SJSA1 (cell line): Measurements from ENCODE around the gene NOXO1. TPM values are rescaled to one million over a fixed set of nuclear protein-coding genes. Genes with fewer than 3 reads are reported as not detected.

Source experiments
- DNase-seq, 2 experiments: peaks; one replicate each; pipeline ENCODE4 v3.0.0-alpha.2; 2015 to 2020; ENCODE audit warnings: low spot score in 2 of 2, low read depth in 1 of 2
- H3K27ac ChIP-seq: fragments of 250-450 bp; sonication (Bioruptor Pico); 2 replicates; pipeline ENCODE4 v1.5.1; 2020; ENCODE audit warnings: mild to moderate bottlenecking, moderate library complexity
- H3K27me3 ChIP-seq: fragments of 250-450 bp; sonication (Bioruptor Pico); replicated peaks from 2 replicates; pipeline ENCODE4 v1.5.1; 2020; ENCODE audit warnings: mild to moderate bottlenecking, moderate library complexity
- H3K36me3 ChIP-seq: fragments of 250-450 bp; sonication (Bioruptor Pico); 2 replicates; pipeline ENCODE4 v1.5.1; 2020; ENCODE audit warnings: mild to moderate bottlenecking
- H3K4me1 ChIP-seq: fragments of 250-450 bp; sonication (Bioruptor Pico); replicated peaks from 2 replicates; pipeline ENCODE4 v1.6.1; 2021; ENCODE audit warnings: mild to moderate bottlenecking
- H3K4me3 ChIP-seq: fragments of 250-450 bp; sonication (Bioruptor Pico); 2 replicates; pipeline ENCODE4 v1.5.1; 2020; ENCODE audit warnings: mild to moderate bottlenecking
- H3K9me3 ChIP-seq: fragments of 250-450 bp; sonication (Bioruptor Pico); replicated peaks from 2 replicates; pipeline ENCODE4 v1.5.1; 2020; ENCODE audit warnings: mild to moderate bottlenecking
- total RNA-seq: library from RNA; depleted of rRNA; stranded (reverse); fragments of >200 nt; shearing (Covaris generic); gene quantifications from 2 replicates; pipeline ENCODE4 v1.2.3, GENCODE V29; 2014

The NOXO1 gene
- total RNA-seq, 1 experiment from 2014 or later, result 0.16 TPM

DNA sequence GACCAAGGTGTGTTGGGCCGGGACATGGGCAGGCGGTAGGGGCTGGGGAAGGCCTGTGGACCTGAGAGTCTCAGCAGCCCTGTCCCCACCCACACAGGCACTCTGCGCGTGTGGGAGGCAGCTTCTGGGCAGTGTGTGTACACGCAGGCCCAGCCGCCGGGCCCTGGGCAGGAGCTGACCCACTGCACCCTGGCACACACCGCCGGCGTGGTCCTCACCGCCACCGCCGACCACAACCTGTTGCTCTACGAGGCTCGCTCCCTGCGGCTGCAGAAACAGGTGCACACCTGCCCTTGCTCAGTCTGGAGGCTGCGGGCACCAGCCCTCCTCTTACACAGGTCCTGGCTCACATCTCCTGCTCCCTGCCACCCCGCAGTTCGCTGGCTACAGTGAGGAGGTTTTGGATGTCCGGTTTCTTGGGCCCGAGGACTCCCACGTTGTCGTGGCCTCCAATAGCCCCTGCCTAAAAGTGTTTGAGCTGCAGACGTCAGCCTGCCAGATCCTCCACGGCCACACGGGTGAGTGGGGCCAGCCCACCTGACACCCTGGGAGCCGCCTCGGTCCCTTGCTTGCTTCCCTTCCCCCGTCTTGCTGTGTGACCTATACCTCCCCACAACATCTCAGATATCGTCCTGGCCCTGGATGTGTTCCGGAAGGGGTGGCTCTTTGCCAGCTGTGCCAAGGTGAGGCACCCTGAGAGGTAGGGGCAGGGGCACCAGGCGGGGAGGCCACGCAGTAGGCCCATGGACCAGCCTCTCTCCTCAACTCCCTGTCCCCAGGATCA, 5.6 kb downstream of the NOXO1 start:
- peaks cover 61% of the 10 kb centered on the region for H3K36me3 ChIP-seq
- H3K4me3 ChIP-seq, result no peak overlapping the region
- DNase-seq, result no peak
- H3K27me3 ChIP-seq, result peaks cover 8% of the 10 kb centered on the region
- H3K4me1 ChIP-seq, result peaks cover 16% of the 10 kb centered on the region
- H3K27ac ChIP-seq, result no peak overlapping the region
- H3K9me3 ChIP-seq, result no peaks in the 10 kb centered on the region

DNA sequence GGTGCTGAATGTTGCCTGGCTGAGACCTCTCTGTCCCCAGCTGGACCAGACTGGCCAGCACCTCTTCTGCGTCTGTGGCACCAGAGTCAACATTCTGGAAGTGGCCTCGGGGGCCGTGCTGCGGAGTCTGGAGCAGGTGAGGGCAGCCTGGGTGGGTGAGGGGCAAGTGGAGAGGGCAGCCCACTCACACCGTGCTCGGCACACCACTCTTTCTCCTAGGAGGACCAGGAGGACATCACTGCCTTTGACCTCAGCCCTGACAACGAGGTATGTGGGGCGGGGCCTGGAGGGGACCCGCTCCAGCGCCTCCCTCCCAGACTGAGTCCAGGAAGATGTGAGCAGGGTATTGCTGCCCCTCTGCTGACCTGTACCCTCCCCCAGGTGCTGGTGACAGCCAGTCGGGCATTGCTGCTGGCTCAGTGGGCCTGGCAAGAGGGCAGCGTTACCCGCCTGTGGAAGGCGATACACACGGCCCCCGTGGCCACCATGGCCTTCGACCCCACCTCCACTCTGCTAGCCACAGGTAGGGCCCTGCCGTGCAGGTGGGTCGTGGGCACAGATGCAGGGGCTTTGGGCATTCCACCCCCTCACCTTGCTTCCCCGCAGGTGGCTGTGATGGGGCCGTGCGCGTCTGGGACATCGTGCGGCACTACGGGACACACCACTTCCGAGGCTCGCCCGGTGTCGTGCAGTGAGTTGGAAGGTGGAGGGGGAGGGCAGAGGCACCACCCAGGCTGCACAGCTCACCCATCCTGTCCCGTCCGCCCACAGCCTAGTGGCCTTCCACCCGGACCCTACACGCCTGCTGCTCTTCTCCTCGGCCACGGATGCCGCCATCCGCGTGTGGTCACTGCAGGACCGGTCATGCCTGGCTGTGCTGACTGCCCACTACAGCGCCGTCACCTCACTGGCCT, 6.9 kb downstream of the NOXO1 start:
- Histone ChIP-seq H3K27ac (no peak overlapping the region), H3K9me3 (no peaks in the 10 kb centered on the region), H3K27me3 (no peaks in the 10 kb centered on the region), H3K4me3 (no peak overlapping the region), H3K4me1 (peaks cover 16% of the 10 kb centered on the region), H3K36me3 (peaks cover 59% of the 10 kb centered on the region)
- no peak for DNase-seq

DNA sequence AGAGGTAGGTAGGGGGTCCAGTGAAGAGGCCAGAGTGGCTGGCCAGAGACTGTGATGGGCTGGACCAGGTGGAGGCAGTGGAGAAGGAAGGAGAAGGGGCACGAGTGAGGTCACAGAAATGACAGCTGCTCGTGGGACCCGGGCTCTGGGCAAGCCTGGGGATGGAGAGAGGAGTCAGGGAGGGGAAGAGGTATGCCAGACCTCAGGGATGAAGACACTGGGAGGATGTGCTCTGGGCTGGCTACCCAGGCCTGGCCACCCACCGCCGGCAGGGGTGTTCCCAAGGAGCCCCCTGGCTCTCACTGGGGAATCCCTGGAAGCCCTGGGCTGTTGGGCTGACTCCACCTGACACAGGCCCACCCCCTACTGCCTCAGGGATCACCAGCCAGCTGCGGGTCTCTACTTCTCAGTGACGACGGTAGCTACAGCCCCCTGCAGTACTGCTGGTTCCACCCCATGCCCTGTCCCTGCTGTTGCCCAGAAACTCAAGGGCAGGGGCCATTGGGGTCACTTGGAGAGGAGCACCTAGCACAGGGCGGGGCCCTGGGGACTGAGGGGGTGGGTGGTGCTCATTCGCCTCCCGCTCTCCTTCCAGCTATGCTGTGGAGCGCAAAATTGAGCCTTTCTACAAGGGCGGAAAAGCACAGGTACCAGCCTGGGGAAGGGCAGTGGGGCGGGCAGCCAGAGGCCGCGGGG, 7.7 kb downstream of the NOXO1 start:
- peaks cover 51% of the 10 kb centered on the region for H3K36me3 ChIP-seq
- no peaks in the 10 kb centered on the region for H3K9me3 ChIP-seq
- no peak overlapping the region for H3K4me3 ChIP-seq
- DNase-seq, result no peak
- H3K27me3 ChIP-seq, result no peaks in the 10 kb centered on the region
- H3K27ac ChIP-seq, result no peak overlapping the region
- peaks cover 16% of the 10 kb centered on the region for H3K4me1 ChIP-seq

DNA sequence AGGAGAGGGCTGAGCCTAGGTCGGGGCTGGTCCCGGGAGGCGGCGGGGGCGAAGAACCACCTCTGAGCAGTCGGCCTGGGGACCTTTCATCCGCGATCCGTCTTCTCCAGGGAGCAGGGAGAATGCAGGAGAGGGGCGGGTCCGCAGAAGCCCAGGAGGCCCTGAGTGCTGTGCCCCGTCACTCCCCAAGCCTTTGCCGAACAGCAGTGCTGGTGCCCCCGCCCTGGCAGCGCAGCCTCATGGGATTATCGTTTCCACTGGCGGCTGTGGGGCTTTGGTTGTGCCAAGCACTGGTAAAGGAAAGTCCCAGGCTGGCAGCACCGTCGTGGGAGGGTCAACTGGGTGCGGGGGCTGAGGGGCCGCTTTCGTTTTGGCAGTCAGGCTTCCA, 8.8 kb downstream of the NOXO1 start:
- Histone ChIP-seq H3K9me3 (no peaks in the 10 kb centered on the region), H3K27ac (no peak overlapping the region), H3K27me3 (no peaks in the 10 kb centered on the region), H3K4me1 (peaks cover 16% of the 10 kb centered on the region), H3K36me3 (peaks cover 40% of the 10 kb centered on the region), H3K4me3 (peak overlapping the region; percentile 84)
- DNase-seq, result no peak

DNA sequence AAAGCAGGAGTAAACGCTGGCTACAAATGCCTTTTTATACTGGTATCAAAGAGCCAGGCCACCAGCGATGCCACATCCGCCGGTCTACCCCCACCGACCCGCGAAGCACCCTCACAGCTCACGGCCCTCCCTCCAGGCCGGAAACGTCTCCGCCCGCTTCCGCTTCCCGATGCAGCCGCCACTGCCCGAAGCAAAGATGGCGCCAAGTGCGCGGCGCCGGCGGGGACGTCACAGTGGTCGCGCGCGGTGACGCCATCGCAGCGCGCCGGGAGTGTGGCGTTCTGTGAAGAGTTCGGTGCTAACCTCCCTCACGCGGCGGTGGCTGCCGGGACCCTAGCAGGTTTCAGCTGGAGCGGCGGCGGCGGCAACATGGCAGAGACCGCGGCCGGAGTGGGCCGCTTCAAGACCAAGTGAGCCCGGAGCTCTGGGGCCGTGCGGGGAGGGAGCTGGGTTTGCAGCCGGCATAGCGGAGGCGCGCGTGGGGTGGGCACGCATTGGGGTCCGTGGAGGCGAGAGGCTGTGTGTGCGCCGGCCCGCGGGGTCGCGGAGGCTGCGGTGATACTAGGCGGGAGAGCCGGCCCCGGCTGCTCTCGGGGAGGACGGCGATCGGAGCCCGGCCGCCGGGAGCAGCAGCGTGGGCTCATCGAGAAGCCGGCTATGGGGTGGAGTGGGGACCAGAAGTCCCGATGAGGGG, 9.3 kb downstream of the NOXO1 start, which contains the start of gene TBL3:
Gene TBL3, plus strand, starts transcription at position 258 of the 694 bp plus-strand sequence. Its CDS starts 112 bp downstream, at position 370.
- Histone ChIP-seq H3K36me3 (peaks cover 39% of the 10 kb centered on the region), H3K27ac (peak within 1 kb of the TSS; percentile 80), H3K4me3 (peak within 1 kb of the TSS; percentile 84), H3K27me3 (no peaks in the 10 kb centered on the region), H3K4me1 (peaks cover 16% of the 10 kb centered on the region), H3K9me3 (no peaks in the 10 kb centered on the region)
- DNase-seq, result peak; percentile 96 to 97

DNA sequence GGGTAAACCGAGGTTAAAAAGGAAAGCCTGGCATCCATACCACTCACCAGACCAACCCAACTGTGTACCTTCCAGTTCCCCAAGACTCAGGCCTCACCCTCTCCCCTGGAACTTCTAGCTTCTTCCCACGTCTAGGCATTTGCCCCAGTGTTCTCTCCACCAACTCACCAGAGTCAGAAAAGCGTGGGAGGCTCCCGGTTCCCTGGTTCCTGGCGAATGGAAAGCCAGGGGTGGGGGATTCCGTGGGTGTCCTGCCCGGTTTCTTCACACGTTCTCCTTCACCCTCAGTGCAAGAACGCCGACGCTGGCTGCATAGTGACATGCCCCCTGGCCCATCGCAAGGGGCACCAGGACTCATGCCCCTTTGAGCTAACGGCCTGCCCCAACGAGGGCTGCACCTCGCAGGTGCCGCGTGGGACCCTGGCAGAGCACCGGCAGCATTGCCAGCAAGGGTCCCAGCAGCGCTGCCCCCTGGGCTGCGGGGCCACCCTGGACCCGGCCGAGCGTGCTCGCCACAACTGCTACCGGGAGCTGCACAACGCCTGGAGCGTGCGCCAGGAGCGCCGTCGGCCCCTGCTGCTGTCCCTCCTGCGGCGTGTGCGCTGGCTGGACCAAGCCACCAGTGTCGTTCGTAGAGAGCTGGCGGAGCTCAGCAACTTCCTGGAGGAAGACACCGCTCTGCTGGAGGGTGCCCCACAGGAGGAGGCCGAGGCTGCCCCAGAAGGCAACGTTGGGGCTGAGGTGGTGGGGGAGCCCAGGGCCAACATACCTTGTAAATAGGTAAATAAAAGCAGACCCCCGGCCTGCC, 12.9 kb downstream of the NOXO1 start:
- H3K4me1 ChIP-seq, result peaks cover 27% of the 10 kb centered on the region
- no peak overlapping the region for H3K27ac ChIP-seq
- no peaks in the 10 kb centered on the region for H3K9me3 ChIP-seq
- H3K36me3 ChIP-seq, result peaks cover 42% of the 10 kb centered on the region
- DNase-seq, result no peak
- no peaks in the 10 kb centered on the region for H3K27me3 ChIP-seq
- no peak overlapping the region for H3K4me3 ChIP-seq

DNA sequence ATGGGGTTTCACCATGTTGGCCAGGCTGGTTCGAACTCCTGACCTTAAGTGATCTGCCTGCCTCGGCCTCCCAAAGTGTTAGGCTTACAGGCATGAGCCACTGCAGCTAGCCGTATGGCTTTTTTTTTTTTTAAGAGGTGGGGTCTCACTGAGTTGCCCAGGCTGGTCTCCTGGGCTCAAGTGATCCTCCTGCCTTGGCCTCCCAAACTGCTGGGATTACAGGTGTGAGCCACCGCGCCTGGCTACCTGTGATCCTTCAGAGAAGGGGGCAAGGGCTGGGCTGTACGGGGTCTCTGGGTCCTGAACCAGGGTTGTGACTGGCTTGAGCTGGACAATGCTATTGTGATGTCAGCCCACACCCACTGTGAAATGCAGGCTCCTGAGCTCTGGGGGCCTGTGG, 14.8 kb downstream of the NOXO1 start, which contains the start of gene RNF151:
Gene RNF151, plus strand, starts transcription at position 397 of the 400 bp plus-strand sequence. CDS start 26 bp downstream, outside the sequence.
- peak within 1 kb of the TSS; percentile 88 for H3K4me3 ChIP-seq
- DNase-seq, result no peak
- peaks cover 53% of the 10 kb centered on the region for H3K36me3 ChIP-seq
- H3K27me3 ChIP-seq, result no peaks in the 10 kb centered on the region
- H3K27ac ChIP-seq, result no peak within 1 kb of the TSS
- no peaks in the 10 kb centered on the region for H3K9me3 ChIP-seq
- peaks cover 30% of the 10 kb centered on the region for H3K4me1 ChIP-seq

DNA sequence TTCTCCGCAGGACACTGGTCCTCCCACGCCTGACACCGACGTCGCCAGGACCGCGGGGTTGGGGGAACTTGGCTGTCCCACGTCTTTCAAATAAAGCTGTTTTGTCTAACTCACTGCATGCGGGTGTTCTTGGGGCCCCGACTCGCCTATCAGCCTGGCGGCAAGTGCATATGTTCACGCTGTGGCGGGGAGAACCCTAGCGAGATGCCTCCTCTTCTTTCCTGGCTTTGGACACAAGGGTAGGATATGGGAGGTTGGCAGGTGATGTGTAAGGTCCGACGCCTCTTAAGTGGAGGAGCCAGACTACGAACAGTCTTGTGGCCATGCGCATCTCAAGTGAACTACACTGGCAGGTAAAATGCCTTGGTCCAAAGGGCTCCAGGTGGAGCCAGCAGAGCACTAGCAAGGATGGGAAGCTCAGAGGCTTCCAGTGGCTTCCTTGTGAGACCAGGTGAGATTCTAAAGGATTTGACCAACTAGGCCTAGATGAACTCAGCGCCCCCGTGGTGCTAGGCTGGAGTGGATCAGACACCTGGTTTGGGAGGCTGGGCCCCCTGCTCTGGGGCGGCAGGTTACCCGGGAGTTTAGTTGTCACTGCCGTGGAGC, 15.8 kb downstream of the NOXO1 start:
- H3K4me1 ChIP-seq, result peaks cover 30% of the 10 kb centered on the region
- H3K27me3 ChIP-seq, result no peaks in the 10 kb centered on the region
- peak overlapping the region; percentile 88 for H3K4me3 ChIP-seq
- H3K9me3 ChIP-seq, result no peaks in the 10 kb centered on the region
- H3K27ac ChIP-seq, result peak overlapping the region; percentile 85
- H3K36me3 ChIP-seq, result peaks cover 62% of the 10 kb centered on the region
- DNase-seq, result no peak

DNA sequence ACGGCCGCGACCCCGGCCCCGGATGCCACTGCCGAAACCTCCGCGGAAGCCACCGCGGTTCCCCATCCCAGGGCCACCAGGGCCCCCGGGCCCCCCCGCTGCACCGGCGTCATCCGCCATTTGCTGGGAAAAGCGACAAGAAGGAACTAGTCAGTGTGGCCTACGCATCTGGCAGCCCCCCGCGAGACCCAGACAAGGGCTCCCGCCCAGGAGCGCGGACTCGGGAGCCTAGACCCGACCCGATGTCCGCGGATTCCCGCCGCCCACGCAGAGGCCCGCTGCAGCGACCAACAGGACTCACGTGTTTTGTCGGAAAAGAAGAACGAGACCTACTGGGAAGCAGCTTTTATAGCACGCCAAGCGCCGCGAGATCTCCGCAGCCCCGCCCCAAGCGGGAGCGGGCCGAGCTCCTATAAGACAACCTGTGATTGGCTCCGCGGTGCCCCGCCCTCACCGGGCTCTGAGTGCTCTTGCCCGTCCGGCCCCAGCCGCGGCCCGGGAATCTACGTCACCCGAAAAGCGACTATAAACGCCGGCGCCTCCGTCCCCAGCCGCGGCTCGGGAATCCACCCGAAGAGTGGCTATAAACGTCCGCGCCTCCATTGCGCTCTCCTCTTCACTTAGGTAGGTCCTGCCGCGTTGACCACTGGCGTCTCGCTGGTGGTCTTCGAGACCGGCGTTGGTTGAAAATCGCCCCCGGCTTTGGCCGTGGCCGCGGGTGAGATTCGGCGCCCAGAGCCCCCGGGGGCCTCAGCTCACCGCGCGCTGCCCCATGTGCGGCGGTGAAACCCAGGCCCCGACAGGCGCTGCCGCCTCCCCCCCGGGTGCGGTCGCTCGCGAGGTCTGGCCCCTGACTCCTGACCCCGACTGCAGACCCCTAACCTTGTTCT, 16.5 kb downstream of the NOXO1 start, which contains the start of gene RPS2:
Gene RPS2, minus strand, starts transcription at position 321 of the 890 bp plus-strand sequence. Its CDS starts 201 bp downstream, at position 120.
- Histone ChIP-seq H3K4me3 (peak within 1 kb of the TSS; percentile 88), H3K36me3 (peaks cover 65% of the 10 kb centered on the region), H3K4me1 (peaks cover 33% of the 10 kb centered on the region), H3K27me3 (no peaks in the 10 kb centered on the region), H3K27ac (peak within 1 kb of the TSS; percentile 85), H3K9me3 (no peaks in the 10 kb centered on the region)
- DNase-seq, result peak; percentile 94 to 99

DNA sequence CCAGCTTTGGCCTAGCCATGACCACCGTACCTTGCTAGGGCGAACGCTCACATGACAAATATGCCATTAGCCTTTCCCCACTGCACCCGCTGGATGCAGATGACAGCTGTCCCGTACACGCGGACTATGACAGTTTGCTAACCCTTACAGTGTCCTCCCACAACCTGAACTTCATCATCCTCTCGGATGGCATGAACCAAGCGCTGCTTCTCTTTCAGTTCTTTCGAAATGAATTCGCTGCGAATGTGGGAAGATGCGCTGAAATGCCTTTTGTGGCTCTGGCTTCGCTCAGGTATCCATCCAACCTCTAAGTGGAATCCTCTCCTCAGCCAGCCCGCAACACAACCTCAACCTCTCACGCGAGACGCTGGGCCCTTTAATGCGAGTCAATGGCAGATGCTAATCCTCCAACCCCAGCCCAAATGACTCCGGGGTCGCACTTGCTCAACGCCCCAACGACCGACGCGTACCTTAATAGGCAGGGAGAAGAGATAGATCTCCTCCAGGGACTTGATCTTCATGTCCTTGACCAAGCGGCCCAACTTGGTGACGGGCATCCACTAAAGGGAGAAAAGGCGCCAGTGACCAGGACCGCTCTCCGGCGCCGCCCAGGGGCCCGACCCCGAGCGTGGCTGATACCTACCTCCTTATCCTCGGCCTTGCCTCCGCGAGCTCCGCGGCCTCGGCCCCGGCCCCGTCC, 17.3 kb downstream of the NOXO1 start:
- peaks cover 36% of the 10 kb centered on the region for H3K4me1 ChIP-seq
- no peaks in the 10 kb centered on the region for H3K27me3 ChIP-seq
- H3K27ac ChIP-seq, result peak overlapping the region; percentile 85
- H3K9me3 ChIP-seq, result no peaks in the 10 kb centered on the region
- peaks cover 69% of the 10 kb centered on the region for H3K36me3 ChIP-seq
- peak overlapping the region; percentile 88 for H3K4me3 ChIP-seq
- peak in 1 of 2 experiments; percentile 40 for DNase-seq
